WTC11 (cell line): ENCODE data around the gene DAPK1. TPM values are rescaled to one million over a fixed set of nuclear protein-coding genes. Genes with fewer than 3 reads are reported as not detected.

Experiments
- ATAC-seq: fragments of 200-7000 bp; cut with Tn5 transposase; 2 replicates; pipeline ENCODE4 v1.10.0; 2021; ENCODE audit warnings: mild to moderate bottlenecking, moderate library complexity
- CTCF ChIA-PET: fragments of 300-600 bp; sonication (Branson Sonifier 250); formaldehyde crosslinking; loops from one replicate; lab custom pipeline; 2021; ENCODE audit warnings: antibody characterized with exemption; lab: Charles Lee
- POLR2A ChIA-PET: fragments of 350-600 bp; sonication (Branson Sonifier 250); formaldehyde crosslinking; loops from one replicate; lab custom pipeline; 2021; ENCODE audit warnings: antibody characterized with exemption; lab: Charles Lee
- DNase-seq: peaks from one replicate; pipeline ENCODE4 v3.0.0; 2021; ENCODE audit warnings: low spot score
- H3K27ac Mint-ChIP-seq: 2 replicates; pipeline ENCODE4 v1.8.0; 2021; ENCODE audit warnings: mixed read lengths
- H3K27me3 Mint-ChIP-seq: 2 replicates; pipeline ENCODE4 v1.8.0; 2021; ENCODE audit warnings: low read depth, mild to moderate bottlenecking, moderate library complexity, mixed read lengths
- H3K36me3 Mint-ChIP-seq: 2 replicates; pipeline ENCODE4 v1.8.0; 2021; ENCODE audit warnings: mixed read lengths
- H3K4me1 Mint-ChIP-seq: 2 replicates; pipeline ENCODE4 v1.8.0; 2022; ENCODE audit warnings: mixed read lengths
- H3K4me3 Mint-ChIP-seq: 2 replicates; pipeline ENCODE4 v1.8.0; 2021; ENCODE audit warnings: mild to moderate bottlenecking, moderate library complexity, mixed read lengths
- H3K9me3 Mint-ChIP-seq: 2 replicates; pipeline ENCODE4 v1.8.0; 2021; ENCODE audit warnings: mixed read lengths
- E2F1 ChIP-seq: sonication (generic); formaldehyde crosslinking; IDR thresholded peaks from 2 replicates; pipeline ENCODE4 v1.8.0; 2022; ENCODE audit warnings: mild to moderate bottlenecking, missing genetic modification reagents
- FOXK1 ChIP-seq: sonication (generic); formaldehyde crosslinking; IDR thresholded peaks from 2 replicates; pipeline ENCODE4 v1.8.0; 2022; ENCODE audit warnings: mild to moderate bottlenecking, moderate library complexity, missing genetic modification reagents
- HMGA2 ChIP-seq: fragments of 250-450 bp; sonication (Bioruptor Pico); IDR thresholded peaks from 2 replicates; pipeline ENCODE4 v1.4.0; 2021; ENCODE audit warnings: mild to moderate bottlenecking, moderate library complexity
- HMGXB4 ChIP-seq: sonication (generic); formaldehyde crosslinking; IDR thresholded peaks from 2 replicates; pipeline ENCODE4 v1.8.1; 2023; ENCODE audit warnings: mild to moderate bottlenecking, moderate library complexity, missing genetic modification reagents
- MAX ChIP-seq: sonication (generic); formaldehyde crosslinking; IDR thresholded peaks from 2 replicates; pipeline ENCODE4 v1.8.0; 2022; ENCODE audit warnings: mild to moderate bottlenecking, missing genetic modification reagents
- NFATC4 ChIP-seq: fragments of 250-450 bp; sonication (Bioruptor Pico); IDR thresholded peaks from 2 replicates; pipeline ENCODE4 v1.9.0; 2021; ENCODE audit warnings: mild to moderate bottlenecking
- NFE2L1 ChIP-seq: sonication (generic); formaldehyde crosslinking; IDR thresholded peaks from 2 replicates; pipeline ENCODE4 v1.8.1; 2023; ENCODE audit warnings: missing genetic modification reagents
- NFYB ChIP-seq: sonication (generic); formaldehyde crosslinking; conservative IDR thresholded peaks from 2 replicates; pipeline ENCODE4 v1.8.0; 2022; ENCODE audit warnings: low read depth, missing genetic modification reagents
- NR1H2 ChIP-seq: sonication (generic); formaldehyde crosslinking; IDR thresholded peaks from 2 replicates; pipeline ENCODE4 v1.9.0; 2021; ENCODE audit warnings: mild to moderate bottlenecking, moderate library complexity, missing genetic modification reagents
- OVOL2 ChIP-seq: fragments of 250-450 bp; sonication (Bioruptor Pico); IDR thresholded peaks from 2 replicates; pipeline ENCODE4 v1.9.0; 2021; ENCODE audit warnings: mild to moderate bottlenecking, borderline replicate concordance
- RORB ChIP-seq: fragments of 250-450 bp; sonication (Bioruptor Pico); IDR thresholded peaks from 2 replicates; pipeline ENCODE4 v1.9.0; 2021; ENCODE audit warnings: mild to moderate bottlenecking
- SP1 ChIP-seq: sonication (generic); formaldehyde crosslinking; conservative IDR thresholded peaks from 2 replicates; pipeline ENCODE4 v1.8.1; 2022; ENCODE audit warnings: missing genetic modification reagents
- STAT6 ChIP-seq: sonication (generic); formaldehyde crosslinking; conservative IDR thresholded peaks from 2 replicates; pipeline ENCODE4 v1.8.1; 2023; ENCODE audit warnings: mild to moderate bottlenecking, low read depth, missing genetic modification reagents, moderate library complexity
- TEAD1 ChIP-seq: sonication (generic); formaldehyde crosslinking; IDR thresholded peaks from 2 replicates; pipeline ENCODE4 v1.8.0; 2022; ENCODE audit warnings: mild to moderate bottlenecking, missing genetic modification reagents
- USF1 ChIP-seq: sonication (generic); formaldehyde crosslinking; IDR thresholded peaks from 2 replicates; pipeline ENCODE4 v1.8.0; 2022; ENCODE audit warnings: mild to moderate bottlenecking, missing genetic modification reagents
- ZMAT4 ChIP-seq: fragments of 250-450 bp; sonication (Bioruptor Pico); IDR thresholded peaks from 2 replicates; pipeline ENCODE4 v1.9.0; 2021; ENCODE audit warnings: mild to moderate bottlenecking
- ZNF138 ChIP-seq: sonication (generic); formaldehyde crosslinking; conservative IDR thresholded peaks from 2 replicates; pipeline ENCODE4 v1.8.1; 2022; ENCODE audit warnings: mild to moderate bottlenecking, moderate library complexity, missing genetic modification reagents
- ZNF416 ChIP-seq: fragments of 250-450 bp; sonication (Bioruptor Pico); IDR thresholded peaks from 2 replicates; pipeline ENCODE4 v1.9.0; 2021; ENCODE audit warnings: mild to moderate bottlenecking, inconsistent platforms
- total RNA-seq: library from RNA; stranded (reverse); gene quantifications from 3 replicates; pipeline ENCODE4 v1.2.3, GENCODE V29; 2021

The DAPK1 gene
- total RNA-seq, 1 experiment from 2014 or later: 129 TPM

- no peak for ATAC-seq
- TF ChIP-seq FOXK1 (no peak), HMGA2 (CRISPR knock-in tag) (no peak), NFE2L1 (CRISPR knock-in tag) (no peak), ZMAT4 (CRISPR knock-in tag) (no peak), USF1 (CRISPR knock-in tag) (no peak), NR1H2 (CRISPR knock-in tag) (no peak), MAX (CRISPR knock-in tag) (no peak), TEAD1 (CRISPR knock-in tag) (no peak)
- TF ChIP-seq, all 79 proteins: peak for 0
- Mint-ChIP-seq H3K9me3 (no peaks in the 10 kb centered on the region), H3K27me3 (no peaks in the 10 kb centered on the region), H3K4me1 (peaks cover 21% of the 10 kb centered on the region), H3K27ac (no peak overlapping the region), H3K4me3 (no peak overlapping the region), H3K36me3 (peaks cover 79% of the 10 kb centered on the region)
- DNase-seq: no peak
- CTCF ChIA-PET: no interaction called here
- POLR2A ChIA-PET: no interaction called here
These were observed 148.9 kb downstream of the DAPK1 start for GRCh38 chr9:87646546-87646945.

GRCh38 chr9:87647114-87647513 lies 149.4 kb downstream of the DAPK1 start:
- ChIA-PET CTCF (no interaction called here), POLR2A (no interaction called here)
- Mint-ChIP-seq H3K4me3 (no peak overlapping the region), H3K9me3 (no peaks in the 10 kb centered on the region), H3K36me3 (peaks cover 74% of the 10 kb centered on the region), H3K27me3 (no peaks in the 10 kb centered on the region), H3K4me1 (peaks cover 21% of the 10 kb centered on the region), H3K27ac (0 out of 2 replicates have a peak overlapping the region, but pooled peaks have one; percentile 23)
- TF ChIP-seq NFYB (CRISPR knock-in tag) (no peak), TEAD1 (CRISPR knock-in tag) (no peak), NR1H2 (CRISPR knock-in tag) (no peak), SP1 (CRISPR knock-in tag) (no peak), STAT6 (CRISPR knock-in tag) (no peak), RORB (no peak), FOXK1 (no peak), ZMAT4 (CRISPR knock-in tag) (no peak), ZNF416 (no peak), OVOL2 (no peak), ZNF138 (CRISPR knock-in tag) (no peak), HMGXB4 (CRISPR knock-in tag) (no peak), NFATC4 (CRISPR knock-in tag) (no peak), E2F1 (CRISPR knock-in tag) (no peak)
- no peak for ATAC-seq
- no peak for DNase-seq
